ENCODE measurements around the gene PRDM4.
"Not testable (repeated sequence)": the region's sequence is repeated elsewhere in the genome, so short reads cannot be mapped to it uniquely, and the experiment has no call there.

The PRDM4 gene

GRCh38 chr12:107736914-107737313 lies 24.0 kb downstream of the PRDM4 start:
- DNase-seq (no peak), ATAC-seq (peak; percentile 65)
- H3K4me3 Mint-ChIP-seq: no peak overlapping the region
- H3K36me3 Mint-ChIP-seq (ENCODE audit: low read depth): peaks cover 66% of the 10 kb centered on the region
- H3K27ac Mint-ChIP-seq: peak overlapping the region; percentile 14
- H3K9me3 Mint-ChIP-seq: no peaks in the 10 kb centered on the region
- H3K27me3 Mint-ChIP-seq: no peaks in the 10 kb centered on the region
- peaks cover 15% of the 10 kb centered on the region for H3K4me1 Mint-ChIP-seq

- Mint-ChIP-seq H3K27me3 (no peaks in the 10 kb centered on the region), H3K9me3 (no peaks in the 10 kb centered on the region), H3K4me1 (peaks cover 16% of the 10 kb centered on the region), H3K36me3 (ENCODE audit: low read depth) (peaks cover 57% of the 10 kb centered on the region), H3K27ac (no peak overlapping the region), H3K4me3 (no peak overlapping the region)
- ATAC-seq: no peak
- DNase-seq: no peak
Observed at GRCh38 chr12:107735763-107736162, 25.2 kb downstream of the PRDM4 start.

- ATAC-seq: no peak
- Mint-ChIP-seq H3K27ac (no peak overlapping the region), H3K4me1 (peaks cover 16% of the 10 kb centered on the region), H3K9me3 (no peaks in the 10 kb centered on the region), H3K27me3 (no peaks in the 10 kb centered on the region), H3K36me3 (ENCODE audit: low read depth) (peaks cover 45% of the 10 kb centered on the region), H3K4me3 (no peak overlapping the region)
- DNase-seq: no peak
Observed at GRCh38 chr12:107734139-107734538, 26.8 kb downstream of the PRDM4 start.

- ATAC-seq (no peak), DNase-seq (no peak)
- H3K36me3 Mint-ChIP-seq (ENCODE audit: low read depth): peaks cover 29% of the 10 kb centered on the region
- H3K4me3 Mint-ChIP-seq: no peak overlapping the region
- peaks cover 10% of the 10 kb centered on the region for H3K4me1 Mint-ChIP-seq
- no peaks in the 10 kb centered on the region for H3K9me3 Mint-ChIP-seq
- H3K27ac Mint-ChIP-seq: no peak overlapping the region
- no peaks in the 10 kb centered on the region for H3K27me3 Mint-ChIP-seq
Observed at GRCh38 chr12:107732365-107732764, 28.6 kb downstream of the PRDM4 start.

GRCh38 chr12:107731366-107731765 lies 29.6 kb downstream of the PRDM4 start:
- H3K27me3 Mint-ChIP-seq: no peaks in the 10 kb centered on the region
- H3K9me3 Mint-ChIP-seq: no peaks in the 10 kb centered on the region
- no peak for DNase-seq
- H3K36me3 Mint-ChIP-seq (ENCODE audit: low read depth): peaks cover 23% of the 10 kb centered on the region
- no peak overlapping the region for H3K27ac Mint-ChIP-seq
- no peak for ATAC-seq
- H3K4me3 Mint-ChIP-seq: no peak overlapping the region
- peaks cover 1% of the 10 kb centered on the region for H3K4me1 Mint-ChIP-seq

- DNase-seq (no peak), ATAC-seq (no peak)
- Mint-ChIP-seq H3K4me3 (no peak overlapping the region), H3K9me3 (no peaks in the 10 kb centered on the region), H3K27ac (no peak overlapping the region), H3K4me1 (peaks cover 1% of the 10 kb centered on the region), H3K27me3 (no peaks in the 10 kb centered on the region), H3K36me3 (ENCODE audit: low read depth) (peaks cover 19% of the 10 kb centered on the region)
Observed at GRCh38 chr12:107730618-107731341, 30.2 kb downstream of the PRDM4 start.

- not testable (repeated sequence) for H3K4me3 Mint-ChIP-seq, H3K9me3 Mint-ChIP-seq, H3K27me3 Mint-ChIP-seq, H3K4me1 Mint-ChIP-seq, DNase-seq, ATAC-seq, H3K27ac Mint-ChIP-seq
- peaks cover 11% of the 10 kb centered on the region for H3K36me3 Mint-ChIP-seq (ENCODE audit: low read depth)
Observed at GRCh38 chr12:107727742-107728141, 33.2 kb downstream of the PRDM4 start.

- ATAC-seq, H3K27me3 Mint-ChIP-seq, H3K4me3 Mint-ChIP-seq, DNase-seq, H3K27ac Mint-ChIP-seq, H3K4me1 Mint-ChIP-seq, H3K9me3 Mint-ChIP-seq: not testable (repeated sequence)
- H3K36me3 Mint-ChIP-seq (ENCODE audit: low read depth): peaks cover 14% of the 10 kb centered on the region
Observed at GRCh38 chr12:107727327-107727726, 33.6 kb downstream of the PRDM4 start.

GRCh38 chr12:107718606-107719005 lies 42.3 kb downstream of the PRDM4 start:
- Mint-ChIP-seq H3K36me3 (ENCODE audit: low read depth) (peaks cover 47% of the 10 kb centered on the region), H3K9me3 (no peaks in the 10 kb centered on the region), H3K4me1 (no peaks in the 10 kb centered on the region), H3K27me3 (no peaks in the 10 kb centered on the region), H3K27ac (no peak overlapping the region), H3K4me3 (no peak overlapping the region)
- no peak for DNase-seq
- ATAC-seq: peak; percentile 46

- peaks cover 57% of the 10 kb centered on the region for H3K36me3 Mint-ChIP-seq (ENCODE audit: low read depth)
- H3K4me1 Mint-ChIP-seq: no peaks in the 10 kb centered on the region
- no peak overlapping the region for H3K4me3 Mint-ChIP-seq
- no peak for ATAC-seq
- H3K27me3 Mint-ChIP-seq: no peaks in the 10 kb centered on the region
- no peak for DNase-seq
- H3K9me3 Mint-ChIP-seq: no peaks in the 10 kb centered on the region
- H3K27ac Mint-ChIP-seq: no peak overlapping the region
Observed at GRCh38 chr12:107715780-107716179, 45.2 kb downstream of the PRDM4 start.

- H3K27ac Mint-ChIP-seq, H3K27me3 Mint-ChIP-seq, DNase-seq, ATAC-seq, H3K4me3 Mint-ChIP-seq, H3K4me1 Mint-ChIP-seq, H3K9me3 Mint-ChIP-seq: not testable (repeated sequence)
- peaks cover 83% of the 10 kb centered on the region for H3K36me3 Mint-ChIP-seq (ENCODE audit: low read depth)
Observed at GRCh38 chr12:107705522-107705921, 55.4 kb downstream of the PRDM4 start.

- Mint-ChIP-seq H3K4me1 (no peaks in the 10 kb centered on the region), H3K9me3 (peaks cover 4% of the 10 kb centered on the region), H3K27ac (no peak overlapping the region), H3K27me3 (no peaks in the 10 kb centered on the region), H3K4me3 (no peak overlapping the region), H3K36me3 (ENCODE audit: low read depth) (peaks cover 89% of the 10 kb centered on the region)
- ATAC-seq: no peak
- no peak for DNase-seq
Observed at GRCh38 chr12:107704041-107704440, 56.9 kb downstream of the PRDM4 start.

- ATAC-seq (no peak), DNase-seq (no peak)
- H3K4me1 Mint-ChIP-seq: no peaks in the 10 kb centered on the region
- H3K9me3 Mint-ChIP-seq: peaks cover 4% of the 10 kb centered on the region
- H3K27me3 Mint-ChIP-seq: no peaks in the 10 kb centered on the region
- H3K4me3 Mint-ChIP-seq: no peak overlapping the region
- H3K27ac Mint-ChIP-seq: no peak overlapping the region
- peaks cover 84% of the 10 kb centered on the region for H3K36me3 Mint-ChIP-seq (ENCODE audit: low read depth)
Observed at GRCh38 chr12:107702106-107702505, 58.8 kb downstream of the PRDM4 start.

- H3K4me3 Mint-ChIP-seq, DNase-seq, H3K9me3 Mint-ChIP-seq, ATAC-seq, H3K4me1 Mint-ChIP-seq, H3K27ac Mint-ChIP-seq, H3K27me3 Mint-ChIP-seq: not testable (repeated sequence)
- H3K36me3 Mint-ChIP-seq (ENCODE audit: low read depth): peaks cover 67% of the 10 kb centered on the region
Observed at GRCh38 chr12:107695772-107696171, 65.2 kb downstream of the PRDM4 start.

GRCh38 chr12:107685360-107686248 lies 75.3 kb downstream of the PRDM4 start, which contains the start of gene PWP1:
PWP1 (plus strand) TSS chr12:107685799; CDS start chr12:107685900, 101 bp downstream.
- ATAC-seq: peak; percentile 93
- H3K9me3 Mint-ChIP-seq: peaks cover 4% of the 10 kb centered on the region
- peak within 1 kb of the TSS; percentile 98 for H3K4me3 Mint-ChIP-seq
- peak; percentile 96 for DNase-seq
- H3K27ac Mint-ChIP-seq: peak within 1 kb of the TSS; percentile 100
- peaks cover 4% of the 10 kb centered on the region for H3K27me3 Mint-ChIP-seq
- H3K36me3 Mint-ChIP-seq (ENCODE audit: low read depth): peaks cover 35% of the 10 kb centered on the region
- peaks cover 30% of the 10 kb centered on the region for H3K4me1 Mint-ChIP-seq

All from activated naive CD8-positive, alpha-beta T cell treated with anti-CD3 and anti-CD28 coated beads, Interleukin-2, amount 50 U/mL, for 24 hours (primary cell).